Upper lobe of right lung (tissue), 1 donor: ENCODE measurements around the gene GNAQ. TPM values are rescaled to one million over a fixed set of nuclear protein-coding genes. Genes with fewer than 3 reads are reported as not detected.

Experiments
- ATAC-seq: fragments of 200-7000 bp; cut with Tn5 transposase; one replicate; pipeline ENCODE4 v1.9.1; 2020; ENCODE audit warnings: mild to moderate bottlenecking, moderate library complexity
- DNase-seq: peaks from one replicate; pipeline ENCODE4 v3.0.0-alpha.2; 2020
- H3K27ac ChIP-seq: fragments of 200-600 bp; one replicate; pipeline ENCODE4 v1.8.0; 2022
- H3K27me3 ChIP-seq: fragments of 200-600 bp; one replicate; pipeline ENCODE4 v1.8.0; 2022; ENCODE audit warnings: mild to moderate bottlenecking
- H3K36me3 ChIP-seq: fragments of 200-600 bp; one replicate; pipeline ENCODE4 v1.8.0; 2022
- H3K4me1 ChIP-seq: fragments of 200-600 bp; one replicate; pipeline ENCODE4 v1.8.0; 2022
- H3K4me3 ChIP-seq: fragments of 200-600 bp; one replicate; pipeline ENCODE4 v1.8.0; 2022; ENCODE audit warnings: mild to moderate bottlenecking
- H3K9me3 ChIP-seq: fragments of 200-600 bp; one replicate; pipeline ENCODE4 v1.8.0; 2022
- CTCF ChIP-seq: fragments of 200-600 bp; IDR thresholded peaks from one replicate; pipeline ENCODE4 v1.8.0; 2022; ENCODE audit warnings: antibody characterized with exemption
- intact Hi-C: fragments of 100-400 bp; cut with DNase I; formaldehyde crosslinking; loops from one replicate; pipeline ENCODE4 v1.11.0; 2022
- total RNA-seq: library from RNA; stranded (reverse); fragmentation: NEBNext Ultra II Directional; extraction: Animal tissue kit (Norgen Biotek cat#: 25700); gene quantifications from one replicate; pipeline ENCODE4 v1.2.1, GENCODE V29; 2021
- donor health status: DM: no; HTN: yes; CAD: no; lungs with severe emphysema.

Gene GNAQ
- total RNA-seq, 1 donor from 2014 or later, result 132 TPM

GRCh38 chr9:77759391-77759790 lies 272.2 kb downstream of the GNAQ start:
- no peak for TF ChIP-seq CTCF

GRCh38 chr9:77756449-77756848 lies 275.2 kb downstream of the GNAQ start:
- Histone ChIP-seq H3K4me1 (no peaks in the 10 kb centered on the region), H3K9me3 (no peaks in the 10 kb centered on the region), H3K27ac (no peak overlapping the region), H3K36me3 (no peaks in the 10 kb centered on the region), H3K27me3 (no peaks in the 10 kb centered on the region), H3K4me3 (no peak overlapping the region)
- ATAC-seq (no peak), DNase-seq (no peak)
- intact Hi-C loops, result loop anchor here (10.0 kb wide), 1 partner anchor 322 kb away; no protein-coding TSS in a partner anchor
- no peak for TF ChIP-seq CTCF

More at GRCh38 chr9:77759391-77759790, 272.2 kb downstream of the GNAQ start:
- H3K27ac ChIP-seq, result no peak overlapping the region
- H3K4me3 ChIP-seq, result no peak overlapping the region
- no peak for ATAC-seq
- no peaks in the 10 kb centered on the region for H3K9me3 ChIP-seq
- intact Hi-C loops, result loop anchor here (10.0 kb wide), 1 partner anchor 325 kb away; no protein-coding TSS in a partner anchor
- H3K4me1 ChIP-seq, result no peaks in the 10 kb centered on the region
- H3K27me3 ChIP-seq, result no peaks in the 10 kb centered on the region
- no peak for DNase-seq
- no peaks in the 10 kb centered on the region for H3K36me3 ChIP-seq

GRCh38 chr9:77753180-77753579 lies 278.4 kb downstream of the GNAQ start:
- DNase-seq (no peak), ATAC-seq (no peak)
- Histone ChIP-seq H3K27ac (no peak overlapping the region), H3K4me3 (no peak overlapping the region), H3K9me3 (no peaks in the 10 kb centered on the region), H3K27me3 (no peaks in the 10 kb centered on the region), H3K4me1 (peaks cover 4% of the 10 kb centered on the region), H3K36me3 (no peaks in the 10 kb centered on the region)
- intact Hi-C loops, result loop anchor here (10.0 kb wide), 1 partner anchor 318 kb away; no protein-coding TSS in a partner anchor
- no peak for TF ChIP-seq CTCF

GRCh38 chr9:77752554-77752953 lies 279.1 kb downstream of the GNAQ start:
- ATAC-seq, result no peak
- H3K27me3 ChIP-seq, result no peaks in the 10 kb centered on the region
- no peaks in the 10 kb centered on the region for H3K36me3 ChIP-seq
- H3K9me3 ChIP-seq, result no peaks in the 10 kb centered on the region
- H3K4me1 ChIP-seq, result peaks cover 4% of the 10 kb centered on the region
- no peak overlapping the region for H3K27ac ChIP-seq
- no peak overlapping the region for H3K4me3 ChIP-seq
- TF ChIP-seq CTCF, result no peak
- intact Hi-C loops, result loop anchor here (10.0 kb wide), 1 partner anchor 318 kb away; no protein-coding TSS in a partner anchor
- no peak for DNase-seq

GRCh38 chr9:77751341-77752091 lies 280.1 kb downstream of the GNAQ start:
- Histone ChIP-seq H3K36me3 (no peaks in the 10 kb centered on the region), H3K27ac (no peak overlapping the region), H3K4me1 (peaks cover 4% of the 10 kb centered on the region), H3K9me3 (no peaks in the 10 kb centered on the region), H3K4me3 (no peak overlapping the region), H3K27me3 (no peaks in the 10 kb centered on the region)
- TF ChIP-seq CTCF, result peak; percentile 56
- intact Hi-C loops, result loop anchor here (10.0 kb wide), 1 partner anchor 317 kb away; no protein-coding TSS in a partner anchor
- DNase-seq (no peak), ATAC-seq (peak; percentile 82)
